ENCODE measurements around the gene RASL11B. TPM values are rescaled to one million over a fixed set of nuclear protein-coding genes. Genes with fewer than 3 reads are reported as not detected.

RASL11B gene
- total RNA-seq, 4 donors from 2014 or later: 2.4 to 9.2 (median 6.5) TPM

DNA sequence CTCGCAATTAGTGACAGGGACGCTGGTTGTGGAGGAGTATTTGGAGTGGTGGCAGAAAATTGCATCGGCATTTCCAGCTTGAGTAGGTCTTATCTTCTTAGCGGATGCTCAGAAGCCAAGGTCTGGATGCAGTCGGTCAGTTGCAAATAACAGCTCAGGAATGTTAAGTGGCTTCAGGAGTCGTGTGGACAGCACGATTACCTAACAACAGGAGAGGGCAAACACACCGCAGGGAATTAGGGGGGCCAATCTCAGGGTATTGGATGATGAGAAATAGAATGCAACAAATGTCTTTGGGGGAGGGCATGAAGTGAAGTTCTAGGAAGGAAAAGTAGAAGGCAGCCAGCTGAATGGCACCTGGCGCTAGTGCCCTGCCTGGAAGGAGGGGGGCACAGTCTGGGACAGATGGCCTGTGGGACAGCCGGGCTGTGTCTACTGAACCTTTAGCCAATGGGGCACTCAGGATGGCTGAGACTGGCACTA lies 11.8 kb downstream of the RASL11B start:
- no peak for DNase-seq (ENCODE audit: low spot score in 2 of 2)
- H3K4me1 ChIP-seq: no peaks in the 10 kb centered on the region
- no peaks in the 10 kb centered on the region for H3K27me3 ChIP-seq
- H3K36me3 ChIP-seq: peaks cover 0 to 15% (median 0%) of the 10 kb centered on the region in 3 donors
- no peak overlapping the region for H3K27ac ChIP-seq
- TF ChIP-seq POLR2A (IDR thresholded peaks at IDR 0.05) (no peak), EP300 (IDR thresholded peaks at IDR 0.05) (no peak)
- TF ChIP-seq, protein P1, sequence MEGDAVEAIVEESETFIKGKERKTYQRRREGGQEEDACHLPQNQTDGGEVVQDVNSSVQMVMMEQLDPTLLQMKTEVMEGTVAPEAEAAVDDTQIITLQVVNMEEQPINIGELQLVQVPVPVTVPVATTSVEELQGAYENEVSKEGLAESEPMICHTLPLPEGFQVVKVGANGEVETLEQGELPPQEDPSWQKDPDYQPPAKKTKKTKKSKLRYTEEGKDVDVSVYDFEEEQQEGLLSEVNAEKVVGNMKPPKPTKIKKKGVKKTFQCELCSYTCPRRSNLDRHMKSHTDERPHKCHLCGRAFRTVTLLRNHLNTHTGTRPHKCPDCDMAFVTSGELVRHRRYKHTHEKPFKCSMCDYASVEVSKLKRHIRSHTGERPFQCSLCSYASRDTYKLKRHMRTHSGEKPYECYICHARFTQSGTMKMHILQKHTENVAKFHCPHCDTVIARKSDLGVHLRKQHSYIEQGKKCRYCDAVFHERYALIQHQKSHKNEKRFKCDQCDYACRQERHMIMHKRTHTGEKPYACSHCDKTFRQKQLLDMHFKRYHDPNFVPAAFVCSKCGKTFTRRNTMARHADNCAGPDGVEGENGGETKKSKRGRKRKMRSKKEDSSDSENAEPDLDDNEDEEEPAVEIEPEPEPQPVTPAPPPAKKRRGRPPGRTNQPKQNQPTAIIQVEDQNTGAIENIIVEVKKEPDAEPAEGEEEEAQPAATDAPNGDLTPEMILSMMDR (IDR thresholded peaks at IDR 0.05): no peak
- 74 to 75% methylated on average over 10 of the region's 10 CpGs for WGBS, 2 donors
- no peaks in the 10 kb centered on the region for H3K9me3 ChIP-seq
- no peak overlapping the region for H3K4me3 ChIP-seq

DNA sequence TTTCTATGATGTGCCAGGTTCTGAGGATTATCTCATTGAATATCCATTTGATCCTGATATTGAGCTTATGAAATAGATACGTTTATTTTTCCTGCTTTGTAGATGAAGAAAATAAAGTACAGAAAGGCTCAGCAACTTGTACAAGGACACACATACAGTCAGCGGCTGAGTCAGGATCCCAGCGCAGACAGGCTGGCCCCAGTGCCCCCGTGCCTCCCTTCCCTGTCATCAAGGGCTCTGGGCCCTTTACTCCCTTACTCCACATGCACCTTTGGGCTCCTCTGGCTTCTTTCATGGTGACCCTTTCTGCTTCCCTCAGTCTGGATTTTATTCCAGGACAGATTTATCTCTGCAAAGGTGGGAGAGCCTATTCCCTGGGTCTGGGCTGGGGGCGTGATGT lies 12.8 kb downstream of the RASL11B start:
- H3K36me3 ChIP-seq: peaks cover 0 to 17% (median 0%) of the 10 kb centered on the region in 3 donors
- 94 to 96% methylated on average over 5 of the region's 5 CpGs for WGBS, 2 donors
- no peaks in the 10 kb centered on the region for H3K27me3 ChIP-seq
- H3K27ac ChIP-seq: no peak overlapping the region
- TF ChIP-seq EP300 (IDR thresholded peaks at IDR 0.05): no peak
- TF ChIP-seq, protein P1 (IDR thresholded peaks at IDR 0.05): no peak
- TF ChIP-seq POLR2A (IDR thresholded peaks at IDR 0.05): no peak
- no peaks in the 10 kb centered on the region for H3K4me1 ChIP-seq
- DNase-seq (ENCODE audit: low spot score in 2 of 2): no peak
- no peak overlapping the region for H3K4me3 ChIP-seq
- no peaks in the 10 kb centered on the region for H3K9me3 ChIP-seq

- 83 to 90% methylated on average over 4 of the region's 4 CpGs for WGBS, 2 donors
- TF ChIP-seq, protein P1 (IDR thresholded peaks at IDR 0.05): no peak
- TF ChIP-seq POLR2A (IDR thresholded peaks at IDR 0.05): no peak
- no peak for TF ChIP-seq EP300 (IDR thresholded peaks at IDR 0.05)
- no peaks in the 10 kb centered on the region for H3K9me3 ChIP-seq
- H3K36me3 ChIP-seq: peaks cover 0 to 22% (median 0%) of the 10 kb centered on the region in 3 donors
- no peaks in the 10 kb centered on the region for H3K27me3 ChIP-seq
- no peak overlapping the region for H3K27ac ChIP-seq
- no peak overlapping the region for H3K4me3 ChIP-seq
- H3K4me1 ChIP-seq: no peaks in the 10 kb centered on the region
- no peak for DNase-seq (ENCODE audit: low spot score in 2 of 2)
These were observed 14.0 kb downstream of the RASL11B start for GRCh38 chr4:52876069-52876468.

DNA sequence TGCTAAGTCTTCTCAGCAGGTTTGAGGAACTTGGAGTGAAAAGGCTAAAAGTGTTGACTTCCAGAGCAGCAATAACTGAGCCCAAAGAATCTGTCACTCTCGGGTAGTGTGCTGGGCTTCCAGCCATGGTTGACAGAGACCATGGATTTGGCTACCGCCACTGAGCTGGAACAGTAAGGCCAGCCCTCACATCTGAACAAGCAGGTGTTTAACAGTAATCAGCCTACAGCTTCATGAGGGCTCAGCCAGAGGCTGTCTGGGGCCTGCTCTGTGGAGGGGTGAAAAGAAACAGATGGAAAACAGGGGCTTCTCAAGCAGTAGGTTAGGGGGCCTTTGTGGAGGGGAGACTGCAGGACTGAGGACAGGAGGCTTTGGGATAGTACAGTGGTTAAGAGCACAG lies 14.9 kb downstream of the RASL11B start:
- Histone ChIP-seq H3K4me1 (no peaks in the 10 kb centered on the region), H3K27me3 (no peaks in the 10 kb centered on the region), H3K27ac (no peak overlapping the region), H3K9me3 (no peaks in the 10 kb centered on the region), H3K4me3 (no peak overlapping the region), H3K36me3 (peaks cover 0 to 24% (median 0%) of the 10 kb centered on the region in 3 donors)
- TF ChIP-seq, protein P1 (IDR thresholded peaks at IDR 0.05): no peak
- no peak for TF ChIP-seq EP300 (IDR thresholded peaks at IDR 0.05)
- TF ChIP-seq POLR2A (IDR thresholded peaks at IDR 0.05): no peak
- WGBS, 2 donors: 81 to 88% methylated on average over 2 of the region's 2 CpGs
- DNase-seq (ENCODE audit: low spot score in 2 of 2): no peak

- DNase-seq (ENCODE audit: low spot score in 2 of 2): no peak
- H3K27me3 ChIP-seq: no peaks in the 10 kb centered on the region
- TF ChIP-seq EP300 (IDR thresholded peaks at IDR 0.05) (no peak), POLR2A (IDR thresholded peaks at IDR 0.05) (no peak)
- TF ChIP-seq, protein P1 (IDR thresholded peaks at IDR 0.05): no peak
- peaks cover 0 to 24% (median 0%) of the 10 kb centered on the region in 3 donors for H3K36me3 ChIP-seq
- H3K27ac ChIP-seq: no peak overlapping the region
- H3K9me3 ChIP-seq: no peaks in the 10 kb centered on the region
- H3K4me1 ChIP-seq: no peaks in the 10 kb centered on the region
- WGBS, 2 donors: 84 to 94% methylated on average over 6 of the region's 6 CpGs
- no peak overlapping the region for H3K4me3 ChIP-seq
These were observed 15.6 kb downstream of the RASL11B start for GRCh38 chr4:52877694-52878093.

Measured in tibial nerve (tissue), 4 donors.